HPDE6-E6E7 (cell line): ENCODE results near the gene ZNF66.
"Not testable (repeated sequence)": the region's sequence is repeated elsewhere in the genome, so short reads cannot be mapped to it uniquely, and the experiment has no call there.

Experiments used
- DNase-seq: peaks from one replicate; pipeline ENCODE4 v3.0.0; 2011; ENCODE audit warnings: missing footprints; ENCODE audit errors: extremely low spot score

ZNF66 gene

GRCh38 chr19:20776083-20777076 lies at the start of gene ZNF66:
Gene ZNF66 (plus strand): TSS chr19:20776304. CDS start chr19:20776448, 144 bp downstream.
- peak; percentile 86 for DNase-seq

- DNase-seq: not testable (repeated sequence)
These were observed 25.9 kb upstream of the ZNF66 start for GRCh38 chr19:20750169-20750568.

- not testable (repeated sequence) for DNase-seq
These were observed 23.8 kb upstream of the ZNF66 start for GRCh38 chr19:20752291-20752690.

- not testable (repeated sequence) for DNase-seq
These were observed 6.8 kb upstream of the ZNF66 start for GRCh38 chr19:20769225-20769736.

GRCh38 chr19:20787786-20788185 lies 11.7 kb downstream of the ZNF66 start:
- DNase-seq: no peak

GRCh38 chr19:20791806-20792205 lies 15.7 kb downstream of the ZNF66 start:
- DNase-seq: no peak

DNA sequence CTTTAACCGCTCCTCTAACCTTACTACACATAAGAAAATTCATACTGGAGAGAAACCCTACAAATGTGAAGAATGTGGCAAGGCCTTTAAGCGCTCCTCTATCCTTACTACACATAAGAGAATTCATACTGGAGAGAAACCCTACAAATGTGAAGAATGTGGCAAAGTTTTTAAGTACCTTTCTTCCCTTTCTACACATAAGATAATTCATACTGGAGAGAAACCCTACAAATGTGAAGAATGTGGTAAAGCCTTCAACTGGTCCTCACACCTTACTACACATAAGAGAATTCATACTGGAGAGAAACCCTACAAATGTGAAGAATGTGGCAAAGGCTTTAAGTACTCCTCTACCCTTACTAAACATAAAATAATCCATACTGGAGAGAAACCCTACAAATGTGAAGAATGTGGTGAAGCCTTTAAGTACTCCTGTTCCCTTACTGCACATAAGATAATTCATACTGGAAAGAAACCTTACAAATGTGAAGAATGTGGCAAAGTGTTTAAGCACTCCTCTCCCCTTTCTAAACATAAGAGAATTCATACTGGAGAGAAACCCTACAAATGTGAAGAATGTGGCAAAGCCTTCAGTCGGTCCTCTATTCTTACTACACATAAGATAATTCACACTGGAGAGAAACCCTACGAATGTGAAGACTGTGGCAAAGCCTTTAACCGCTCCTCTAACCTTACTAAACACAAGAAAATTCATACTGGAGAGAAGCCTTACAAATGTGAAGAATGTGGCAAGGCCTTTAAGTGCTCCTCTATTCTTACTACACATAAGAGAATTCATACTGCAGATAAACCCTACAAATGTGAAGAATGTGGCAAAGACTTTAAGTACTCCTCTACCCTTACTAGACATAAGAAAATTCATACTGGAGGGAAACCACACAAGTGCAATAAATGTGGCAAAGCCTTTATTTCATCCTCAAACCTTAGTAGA lies 30.5 kb downstream of the ZNF66 start:
- DNase-seq: not testable (repeated sequence)

DNA sequence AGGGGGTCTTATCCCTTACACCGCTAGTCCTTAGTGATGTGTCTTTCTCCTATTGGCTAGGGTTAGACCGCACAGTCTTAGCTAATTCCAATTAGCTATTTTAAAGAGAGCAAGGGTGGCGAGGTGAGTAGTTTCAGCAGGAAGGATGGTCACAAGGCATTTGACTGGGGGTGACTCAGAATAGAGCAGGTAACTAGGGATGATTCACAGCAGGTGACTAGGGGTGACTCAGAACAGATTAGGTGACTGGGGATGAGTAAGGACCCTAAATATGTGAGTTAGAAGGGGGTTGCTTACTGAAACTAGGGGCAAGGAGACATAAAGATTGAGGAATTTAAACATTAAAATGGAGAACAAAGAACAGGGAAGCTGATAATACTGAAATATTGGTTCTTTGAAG lies 64.3 kb downstream of the ZNF66 start:
- DNase-seq: peak; percentile 44
